Bladder microvascular endothelial cell (primary cell): ENCODE results near the gene C2CD4C. TPM values are rescaled to one million over a fixed set of nuclear protein-coding genes. Genes with fewer than 3 reads are reported as not detected.

ENCODE experiments used
- total RNA-seq: library from RNA; depleted of rRNA; stranded (reverse); fragments of >200 nt; gene quantifications from 2 replicates; pipeline ENCODE4 v1.2.3, GENCODE V29; 2014

C2CD4C gene
- 0.32 and 3.5 TPM in 2 replicates for total RNA-seq

GRCh38 chr19:408902-409515 lies at the start of gene C2CD4C:
C2CD4C (minus strand) TSS chr19:409147; CDS start chr19:408361, 786 bp downstream.

Other genes starting within 250 kb of the C2CD4C start
- 32.4 and 89.1 TPM in 2 replicates for gene PLPP2, start 117.7 kb downstream of the C2CD4C start, total RNA-seq
- gene MIER2, start 64.4 kb downstream of the C2CD4C start, total RNA-seq, result 11.8 and 35.4 TPM in 2 replicates
- 1.8 and 15.8 TPM in 2 replicates for gene SHC2, start 51.9 kb upstream of the C2CD4C start, total RNA-seq
- gene MADCAM1, start 87.3 kb upstream of the C2CD4C start, total RNA-seq, result 0.06 TPM in 1 of 2 replicates, not detected in the other
- gene TPGS1, start 98.3 kb upstream of the C2CD4C start, total RNA-seq, result 14.0 and 34.5 TPM in 2 replicates
- 104 and 109 TPM in 2 replicates for gene CDC34, start 122.6 kb upstream of the C2CD4C start, total RNA-seq
- gene GZMM, start 134.9 kb upstream of the C2CD4C start, total RNA-seq, result not detected in 2 replicates
- gene BSG, start 163.4 kb upstream of the C2CD4C start, total RNA-seq, result 219 and 355 TPM in 2 replicates
- 0.32 and 1.8 TPM in 2 replicates for gene HCN2, start 180.7 kb upstream of the C2CD4C start, total RNA-seq
- 19.3 and 34.0 TPM in 2 replicates for gene POLRMT, start 224.4 kb upstream of the C2CD4C start, total RNA-seq
- gene FGF22, start 230.7 kb upstream of the C2CD4C start, total RNA-seq, result under 0.01 TPM in 1 of 2 replicates, not detected in the other